AG20443 (cell line): ENCODE results near the gene LCORL.
"Not testable (repeated sequence)": the region's sequence is repeated elsewhere in the genome, so short reads cannot be mapped to it uniquely, and the experiment has no call there.

Experiments used
- DNase-seq: peaks from one replicate; pipeline ENCODE4 v3.0.0; 2012; ENCODE audit warnings: low spot score, mixed read lengths

Gene LCORL

GRCh38 chr4:18020145-18020670 lies 1.3 kb downstream of the LCORL start:
- peak; percentile 15 for DNase-seq

GRCh38 chr4:18014269-18014668 lies 7.3 kb downstream of the LCORL start:
- no peak for DNase-seq

- no peak for DNase-seq
Measured at GRCh38 chr4:18012807-18013462, 8.6 kb downstream of the LCORL start.

- no peak for DNase-seq
Measured at GRCh38 chr4:18012134-18012806, 9.3 kb downstream of the LCORL start.

GRCh38 chr4:18007625-18008024 lies 13.9 kb downstream of the LCORL start:
- DNase-seq: no peak

GRCh38 chr4:18006432-18006831 lies 15.1 kb downstream of the LCORL start:
- not testable (repeated sequence) for DNase-seq

- DNase-seq: no peak
Measured at GRCh38 chr4:17997129-17997528, 24.4 kb downstream of the LCORL start.

GRCh38 chr4:17995165-17995564 lies 26.4 kb downstream of the LCORL start:
- no peak for DNase-seq

- no peak for DNase-seq
Measured at GRCh38 chr4:17985832-17986231, 35.7 kb downstream of the LCORL start.

- no peak for DNase-seq
Measured at GRCh38 chr4:17981063-17981462, 40.5 kb downstream of the LCORL start.

- no peak for DNase-seq
Measured at GRCh38 chr4:17968721-17969120, 52.8 kb downstream of the LCORL start.

GRCh38 chr4:17967078-17967477 lies 54.5 kb downstream of the LCORL start:
- DNase-seq: no peak

- DNase-seq: no peak
Measured at GRCh38 chr4:17966312-17966711, 55.2 kb downstream of the LCORL start.

- DNase-seq: no peak
Measured at GRCh38 chr4:17964576-17964975, 57.0 kb downstream of the LCORL start.

GRCh38 chr4:17962171-17962570 lies 59.4 kb downstream of the LCORL start:
- peak; percentile 12 for DNase-seq

GRCh38 chr4:17961249-17961648 lies 60.3 kb downstream of the LCORL start:
- DNase-seq: no peak

- no peak for DNase-seq
Measured at GRCh38 chr4:17958181-17958580, 63.4 kb downstream of the LCORL start.

GRCh38 chr4:17957688-17958087 lies 63.9 kb downstream of the LCORL start:
- no peak for DNase-seq

- DNase-seq: no peak
Measured at GRCh38 chr4:17956245-17956644, 65.3 kb downstream of the LCORL start.

GRCh38 chr4:17945303-17945702 lies 76.3 kb downstream of the LCORL start:
- no peak for DNase-seq

GRCh38 chr4:17941731-17942130 lies 79.8 kb downstream of the LCORL start:
- no peak for DNase-seq

GRCh38 chr4:17939054-17939453 lies 82.5 kb downstream of the LCORL start:
- DNase-seq: no peak

- DNase-seq: no peak
Measured at GRCh38 chr4:17934286-17934685, 87.3 kb downstream of the LCORL start.

GRCh38 chr4:17933126-17933525 lies 88.4 kb downstream of the LCORL start:
- DNase-seq: no peak
